Measurements from ENCODE around the gene OR6B3.
"Not testable (repeated sequence)": the region's sequence is repeated elsewhere in the genome, so short reads cannot be mapped to it uniquely, and the experiment has no call there.

The OR6B3 gene

DNA sequence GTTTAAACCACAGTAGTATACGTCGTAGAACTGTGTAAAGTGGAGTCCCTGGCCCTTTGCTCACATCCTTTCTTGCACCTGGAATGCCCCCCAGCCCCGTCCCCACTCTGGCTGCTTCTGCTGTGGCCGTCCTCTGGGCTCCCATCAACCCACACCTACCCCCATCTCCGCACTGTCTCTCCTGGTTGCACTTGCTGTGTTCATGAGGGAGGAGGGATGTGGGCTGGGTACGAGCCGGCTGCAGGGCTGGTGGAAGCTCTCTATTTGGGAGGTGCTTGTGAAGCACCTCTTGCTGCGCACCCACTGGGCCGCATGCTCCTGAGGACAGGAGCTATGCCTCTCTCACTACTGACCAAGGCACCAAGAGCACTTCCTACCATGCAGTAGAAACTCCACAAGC is 5.1 kb downstream of the OR6B3 start:
- no peak for DNase-seq (ENCODE audit: low spot score)
- TF ChIP-seq, protein P1, sequence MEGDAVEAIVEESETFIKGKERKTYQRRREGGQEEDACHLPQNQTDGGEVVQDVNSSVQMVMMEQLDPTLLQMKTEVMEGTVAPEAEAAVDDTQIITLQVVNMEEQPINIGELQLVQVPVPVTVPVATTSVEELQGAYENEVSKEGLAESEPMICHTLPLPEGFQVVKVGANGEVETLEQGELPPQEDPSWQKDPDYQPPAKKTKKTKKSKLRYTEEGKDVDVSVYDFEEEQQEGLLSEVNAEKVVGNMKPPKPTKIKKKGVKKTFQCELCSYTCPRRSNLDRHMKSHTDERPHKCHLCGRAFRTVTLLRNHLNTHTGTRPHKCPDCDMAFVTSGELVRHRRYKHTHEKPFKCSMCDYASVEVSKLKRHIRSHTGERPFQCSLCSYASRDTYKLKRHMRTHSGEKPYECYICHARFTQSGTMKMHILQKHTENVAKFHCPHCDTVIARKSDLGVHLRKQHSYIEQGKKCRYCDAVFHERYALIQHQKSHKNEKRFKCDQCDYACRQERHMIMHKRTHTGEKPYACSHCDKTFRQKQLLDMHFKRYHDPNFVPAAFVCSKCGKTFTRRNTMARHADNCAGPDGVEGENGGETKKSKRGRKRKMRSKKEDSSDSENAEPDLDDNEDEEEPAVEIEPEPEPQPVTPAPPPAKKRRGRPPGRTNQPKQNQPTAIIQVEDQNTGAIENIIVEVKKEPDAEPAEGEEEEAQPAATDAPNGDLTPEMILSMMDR (IDR thresholded peaks at IDR 0.05; ENCODE audit: extremely low read depth, insufficient read depth, missing control alignments): no peak
- in situ Hi-C loops (cut with MboI; ENCODE audit: low pct_unique_long_range_greater_than_20kb, low sequenced_read_pairs, unreplicated experiment): no loop called here

DNA sequence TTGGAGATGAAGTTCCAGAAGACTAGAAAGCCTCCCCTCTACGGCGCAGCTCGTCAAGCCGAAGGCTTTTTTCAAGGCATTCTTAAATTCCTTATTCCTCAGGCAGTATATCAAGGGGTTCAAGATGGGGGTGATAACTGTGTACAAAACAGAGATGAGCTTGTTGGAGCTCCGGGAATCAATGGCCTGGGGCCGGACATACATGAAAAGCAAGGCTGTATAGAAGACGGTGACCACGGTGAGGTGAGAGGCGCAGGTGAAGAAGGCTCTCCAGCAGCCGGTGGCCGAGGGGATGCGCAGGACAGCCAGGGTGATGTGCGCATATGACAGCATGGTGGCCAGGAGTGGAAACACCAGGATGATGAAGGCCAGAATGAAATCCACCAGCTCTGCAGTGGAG is 8.2 kb downstream of the OR6B3 start:
- in situ Hi-C loops (cut with MboI; ENCODE audit: low pct_unique_long_range_greater_than_20kb, low sequenced_read_pairs, unreplicated experiment): no loop called here

DNA sequence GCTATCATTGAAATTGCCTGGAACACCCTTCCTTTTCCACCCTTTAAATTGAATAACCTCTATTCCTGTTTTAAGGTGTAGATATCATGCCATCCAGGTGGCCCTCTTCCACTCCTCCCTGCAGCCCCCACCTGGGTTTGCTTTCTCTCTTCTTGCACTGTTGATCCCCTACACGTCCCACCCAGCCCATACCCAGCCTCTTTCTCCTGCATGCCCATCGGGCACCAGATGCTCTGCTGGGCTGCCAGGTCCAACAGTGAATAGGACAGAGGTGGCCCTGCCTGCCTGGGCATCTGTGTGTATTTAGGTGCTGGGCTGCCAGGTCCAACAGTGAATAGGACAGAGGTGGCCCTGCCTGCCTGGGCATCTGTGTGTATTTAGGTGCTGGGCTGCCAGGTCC is 9.2 kb downstream of the OR6B3 start:
- DNase-seq (ENCODE audit: low spot score); in situ Hi-C loops (cut with MboI; ENCODE audit: low pct_unique_long_range_greater_than_20kb, low sequenced_read_pairs, unreplicated experiment): not testable (repeated sequence)

More for the DNA sequence above, 8.2 kb downstream of the OR6B3 start:
- DNase-seq (ENCODE audit: low spot score): no peak
- TF ChIP-seq, protein P1 (IDR thresholded peaks at IDR 0.05; ENCODE audit: extremely low read depth, insufficient read depth, missing control alignments): no peak

- in situ Hi-C loops (cut with MboI; ENCODE audit: low pct_unique_long_range_greater_than_20kb, low sequenced_read_pairs, unreplicated experiment): no loop called here
- TF ChIP-seq, protein P1 (IDR thresholded peaks at IDR 0.05; ENCODE audit: extremely low read depth, insufficient read depth, missing control alignments): no peak
- DNase-seq (ENCODE audit: low spot score): no peak
Measured at GRCh38 chr2:240043279-240043989, 9.9 kb downstream of the OR6B3 start.

DNA sequence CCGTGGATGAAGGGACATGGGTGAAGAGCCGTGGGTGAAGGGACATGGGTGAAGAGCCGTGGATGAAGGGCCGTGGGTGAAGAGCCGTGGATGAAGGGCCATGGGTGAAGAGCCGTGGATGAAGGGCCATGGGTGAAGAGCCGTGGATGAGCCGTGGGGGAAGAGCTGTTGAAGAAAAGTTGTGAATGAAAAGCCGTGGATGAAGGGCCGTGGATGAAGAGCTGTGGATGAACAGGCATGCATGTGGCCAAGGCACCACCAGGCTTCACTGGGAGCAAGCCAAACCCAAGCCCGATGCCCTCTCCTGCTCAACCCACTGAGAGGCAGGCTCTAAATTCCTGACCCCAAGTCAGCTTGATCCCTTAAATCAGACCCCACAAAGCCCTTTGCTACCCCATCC is 10.6 kb downstream of the OR6B3 start:
- in situ Hi-C loops (cut with MboI; ENCODE audit: low pct_unique_long_range_greater_than_20kb, low sequenced_read_pairs, unreplicated experiment): no loop called here
- no peak for DNase-seq (ENCODE audit: low spot score)
- TF ChIP-seq, protein P1 (IDR thresholded peaks at IDR 0.05; ENCODE audit: extremely low read depth, insufficient read depth, missing control alignments): no peak

DNA sequence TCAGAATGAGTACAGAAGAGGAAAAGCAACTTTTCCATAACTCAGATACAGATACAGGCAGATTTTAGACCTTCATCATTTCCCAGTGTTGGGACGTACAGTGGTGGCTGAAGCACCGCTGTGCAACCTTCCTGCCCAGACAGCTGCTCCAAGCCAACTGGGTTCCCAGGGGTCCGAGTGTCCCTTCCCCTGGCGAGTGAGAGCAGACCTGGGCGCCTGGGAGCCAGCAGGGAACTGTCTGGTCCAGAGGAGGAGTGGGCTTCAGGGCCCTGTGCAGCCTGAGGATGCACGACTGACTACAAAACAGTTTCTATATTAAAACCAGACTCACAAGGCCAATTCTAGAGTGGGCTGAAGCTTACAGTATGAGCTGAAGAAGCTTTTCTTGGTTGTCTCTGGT is 12.0 kb downstream of the OR6B3 start:
- in situ Hi-C loops (cut with MboI; ENCODE audit: low pct_unique_long_range_greater_than_20kb, low sequenced_read_pairs, unreplicated experiment): no loop called here
- no peak for DNase-seq (ENCODE audit: low spot score)
- TF ChIP-seq, protein P1 (IDR thresholded peaks at IDR 0.05; ENCODE audit: extremely low read depth, insufficient read depth, missing control alignments): no peak

DNA sequence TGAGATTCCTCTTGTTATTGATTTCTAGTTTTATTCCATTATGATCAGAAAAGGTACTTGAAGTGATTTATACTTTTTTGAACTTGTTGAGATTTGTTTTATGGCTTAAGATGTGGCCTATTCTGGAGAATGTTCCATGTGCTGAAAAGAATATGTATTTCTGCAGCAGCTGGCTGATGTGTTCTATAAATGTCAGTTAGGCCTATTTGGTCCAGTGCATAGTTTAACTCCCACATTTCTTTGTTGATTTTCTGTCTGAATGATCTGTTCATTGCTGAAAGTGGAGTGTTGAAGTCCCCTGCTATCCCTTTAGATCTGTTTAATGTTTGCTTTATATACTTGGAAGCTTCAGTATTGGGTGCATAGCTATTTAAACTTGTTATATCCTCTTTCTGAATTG is 16.0 kb downstream of the OR6B3 start:
- in situ Hi-C loops (cut with MboI; ENCODE audit: low pct_unique_long_range_greater_than_20kb, low sequenced_read_pairs, unreplicated experiment): no loop called here
- no peak for DNase-seq (ENCODE audit: low spot score)
- TF ChIP-seq, protein P1 (IDR thresholded peaks at IDR 0.05; ENCODE audit: extremely low read depth, insufficient read depth, missing control alignments): no peak
